IPS-NIHi7 (cell line): ENCODE measurements around the gene TACC2.

ENCODE experiments used
- DNase-seq: peaks from one replicate; pipeline ENCODE4 v3.0.0; 2012; ENCODE audit warnings: mixed read lengths; ENCODE audit errors: extremely low spot score

The TACC2 gene

DNA sequence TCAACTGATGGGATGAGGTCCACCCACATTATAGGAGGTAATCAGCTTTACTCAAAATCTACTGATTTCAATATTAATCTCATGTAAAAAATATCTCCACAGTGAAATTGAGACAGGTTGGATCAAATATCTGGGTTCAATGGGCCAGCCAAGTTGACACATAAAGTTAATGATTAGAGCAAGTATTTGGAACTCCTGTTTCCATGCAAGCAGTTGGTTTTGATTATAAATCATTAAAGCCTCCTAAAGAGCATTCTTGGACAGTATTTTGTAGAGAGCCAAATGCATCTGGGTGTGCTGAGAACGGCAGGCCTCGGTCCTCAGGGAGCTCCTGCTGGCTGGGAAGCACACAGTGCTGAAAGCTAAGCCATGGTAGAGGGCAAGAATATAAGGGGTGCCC, 155.2 kb downstream of the TACC2 start:
- DNase-seq, result no peak

DNA sequence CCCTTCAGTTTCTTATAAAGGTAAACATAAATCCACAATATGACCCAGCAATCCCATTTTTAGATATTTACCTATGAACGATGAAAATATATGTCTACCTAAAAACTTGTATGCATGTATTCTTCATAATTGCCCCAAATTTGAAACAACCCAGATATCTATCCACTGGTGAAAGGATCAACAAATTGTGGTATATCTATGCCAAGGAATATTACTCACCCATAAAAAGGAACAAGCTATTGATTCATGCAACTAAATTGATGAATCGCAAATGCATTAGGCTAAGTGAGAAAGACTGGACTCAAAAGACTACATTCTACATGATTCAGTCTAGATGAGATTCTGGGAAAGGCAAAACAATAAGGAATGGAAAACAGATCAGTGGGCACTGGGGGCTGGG, 156.2 kb downstream of the TACC2 start:
- no peak for DNase-seq

DNA sequence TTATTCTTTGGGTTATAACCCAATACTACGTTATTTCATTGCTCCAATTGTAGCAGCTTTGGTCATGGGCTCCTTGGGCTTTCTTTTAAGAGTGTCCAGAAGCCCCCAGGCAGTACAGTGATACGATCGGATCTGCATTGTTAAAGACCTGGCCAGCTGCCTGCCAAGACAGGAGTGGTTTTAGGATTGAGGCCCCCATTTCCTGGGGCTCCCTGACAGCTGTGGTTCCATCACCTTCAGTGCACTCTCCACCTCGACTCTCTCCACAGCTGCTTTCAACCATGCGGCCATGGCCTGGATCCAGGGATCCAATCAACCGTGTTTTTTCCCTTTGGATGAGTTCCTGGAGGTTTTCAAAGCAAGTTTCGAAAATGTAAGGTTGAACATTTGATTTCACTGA, 158.7 kb downstream of the TACC2 start:
- DNase-seq, result no peak

DNA sequence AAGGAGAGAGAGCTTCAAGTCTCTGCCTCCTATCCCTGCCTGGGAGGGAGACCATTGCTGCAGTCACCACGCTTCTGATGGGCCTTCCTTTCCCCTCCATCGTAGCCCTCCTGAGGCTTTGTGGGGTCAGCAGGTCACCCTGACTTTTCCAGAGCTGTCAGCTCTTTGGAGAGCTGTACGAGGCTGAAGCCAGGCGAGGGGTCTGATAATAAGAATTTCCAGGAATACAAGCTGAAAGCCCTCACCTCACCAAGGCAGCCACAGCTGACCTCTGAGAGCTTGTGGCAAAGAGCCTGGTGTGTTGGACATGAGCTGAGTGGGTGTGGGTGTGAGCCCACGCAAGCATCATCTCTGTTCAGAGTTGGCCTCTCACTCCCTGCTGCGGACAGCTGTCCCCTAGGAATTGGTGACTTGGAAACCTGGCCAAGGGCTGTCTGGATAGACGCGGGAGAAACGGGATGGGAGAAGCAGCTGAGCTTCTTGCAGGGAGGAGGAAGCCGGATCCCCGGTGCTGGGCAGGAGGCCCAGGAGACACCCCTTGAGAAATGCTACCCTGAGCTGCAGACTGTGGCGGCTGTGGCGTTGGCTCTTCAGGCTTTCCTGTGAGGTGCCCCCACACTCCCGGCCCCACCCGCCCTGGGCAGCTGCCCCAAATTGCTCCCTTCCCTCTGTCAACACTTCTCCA, 160.1 kb downstream of the TACC2 start:
- DNase-seq, result no peak

DNA sequence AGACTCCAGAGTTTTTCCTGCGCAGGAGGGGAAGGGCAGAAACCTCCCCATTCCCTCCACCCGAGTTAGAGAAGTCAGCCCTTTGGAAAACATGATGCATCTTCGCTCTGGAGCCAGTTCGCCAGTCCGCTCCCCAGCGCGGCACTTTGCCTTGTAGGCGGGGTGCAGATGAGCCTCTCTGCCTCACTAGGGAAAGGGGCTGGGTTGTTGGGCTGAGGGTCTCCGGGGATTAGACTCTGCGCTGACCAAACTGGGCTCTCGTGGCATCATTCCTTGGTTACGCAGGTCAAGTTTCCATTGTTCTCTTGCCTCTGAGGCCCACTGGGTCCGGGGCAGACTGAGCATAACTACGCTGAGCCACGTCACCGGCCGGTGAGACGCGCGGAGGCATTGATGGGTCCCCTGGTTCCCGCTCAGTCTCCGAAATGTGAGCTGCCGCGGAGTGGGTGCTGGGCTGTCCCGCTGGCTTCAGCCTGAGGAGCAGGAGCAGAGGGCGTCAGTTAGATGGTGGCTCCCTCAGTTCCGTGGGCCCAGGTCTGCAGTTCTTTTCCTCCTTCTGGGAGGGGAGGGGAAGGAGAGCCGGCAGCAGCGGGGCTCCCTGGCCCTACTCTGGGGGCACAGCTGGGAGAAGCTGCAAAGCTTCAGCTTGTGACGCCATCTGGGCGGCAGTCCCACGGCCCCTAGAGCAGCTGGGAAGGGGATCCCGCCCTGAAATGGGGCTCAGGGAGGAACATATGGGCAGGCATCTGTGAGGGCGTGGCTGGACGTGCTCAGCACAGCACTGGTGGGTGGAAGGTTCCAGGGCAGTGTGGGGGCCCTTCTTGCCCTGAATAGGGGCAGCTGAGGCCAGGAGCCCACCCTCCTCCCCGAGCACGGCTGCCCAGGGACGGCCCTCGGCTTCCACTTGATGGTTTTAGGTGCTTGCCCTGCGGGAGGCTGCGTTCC, 160.9 kb downstream of the TACC2 start:
- no peak for DNase-seq

DNA sequence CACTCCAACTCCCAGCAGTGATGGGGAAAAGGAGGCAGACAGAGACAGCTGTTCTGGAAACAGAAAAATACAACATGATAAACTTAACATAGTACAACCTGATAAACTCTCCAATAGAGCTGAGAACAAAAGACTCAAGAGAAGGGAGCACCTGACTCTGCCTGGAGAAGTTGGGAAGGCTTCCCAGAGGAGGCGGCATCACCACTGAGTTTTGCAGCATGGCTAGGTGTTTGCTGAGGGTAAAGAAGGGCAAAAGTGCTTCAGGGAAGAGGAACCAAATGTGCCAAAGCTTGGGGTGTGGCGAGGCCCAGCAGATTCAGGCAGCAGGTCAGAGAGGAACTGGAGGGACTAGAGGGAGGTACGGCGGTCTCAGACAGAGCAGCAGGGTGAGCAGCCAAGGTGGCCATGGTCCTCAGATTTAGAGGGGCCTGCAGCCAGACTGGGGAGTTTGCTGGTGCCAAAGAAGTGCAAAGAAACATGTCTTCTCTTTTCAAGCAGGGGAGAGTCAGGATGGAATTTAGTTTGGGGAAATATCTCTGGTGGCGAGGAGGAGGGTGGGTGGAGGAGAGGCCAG, 162.2 kb downstream of the TACC2 start:
- no peak for DNase-seq

DNA sequence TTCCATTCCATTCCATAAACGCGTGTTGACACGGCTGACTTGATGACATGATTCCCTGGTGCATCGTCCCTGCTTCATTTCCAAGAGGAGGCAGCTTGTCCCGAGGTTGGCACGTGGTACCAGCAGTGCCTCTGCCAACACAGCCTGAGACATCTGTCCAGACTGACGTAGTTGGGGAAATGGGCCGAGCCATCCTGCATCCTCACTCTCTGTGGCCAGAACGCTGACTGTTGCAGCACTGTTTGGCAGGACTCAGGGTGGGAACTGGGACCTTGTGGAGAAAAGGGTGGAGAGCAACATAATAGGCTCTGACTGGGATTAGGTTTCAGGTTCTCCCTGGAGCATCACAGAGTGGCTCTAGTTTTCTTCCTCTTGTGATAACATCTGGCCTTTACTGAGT, 163.6 kb downstream of the TACC2 start:
- no peak for DNase-seq

DNA sequence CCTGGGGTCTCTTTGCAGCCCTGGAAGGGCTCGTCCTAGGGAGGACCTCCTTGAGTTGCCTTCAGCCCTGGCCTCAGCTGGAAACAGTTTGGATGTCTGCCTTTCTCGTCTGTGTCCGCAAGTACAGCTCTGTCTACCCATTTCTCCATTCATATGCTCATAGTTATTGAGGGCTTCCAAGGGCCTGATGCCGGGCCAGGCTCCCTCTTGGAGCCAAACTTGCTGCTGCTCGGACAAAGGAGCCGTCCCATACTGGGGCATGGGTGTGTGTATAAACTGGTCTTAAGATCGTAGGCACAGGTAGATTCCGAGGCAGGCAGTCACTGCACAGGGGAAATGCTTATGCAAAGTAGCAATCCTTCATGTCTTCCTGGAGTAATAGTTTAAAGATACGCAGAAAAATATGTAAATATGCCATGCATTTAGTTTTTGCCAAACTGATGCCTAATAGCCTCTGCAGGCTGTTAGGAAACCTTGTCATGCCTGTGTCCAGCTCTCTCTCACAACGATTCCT, 165.1 kb downstream of the TACC2 start:
- DNase-seq, result no peak

DNA sequence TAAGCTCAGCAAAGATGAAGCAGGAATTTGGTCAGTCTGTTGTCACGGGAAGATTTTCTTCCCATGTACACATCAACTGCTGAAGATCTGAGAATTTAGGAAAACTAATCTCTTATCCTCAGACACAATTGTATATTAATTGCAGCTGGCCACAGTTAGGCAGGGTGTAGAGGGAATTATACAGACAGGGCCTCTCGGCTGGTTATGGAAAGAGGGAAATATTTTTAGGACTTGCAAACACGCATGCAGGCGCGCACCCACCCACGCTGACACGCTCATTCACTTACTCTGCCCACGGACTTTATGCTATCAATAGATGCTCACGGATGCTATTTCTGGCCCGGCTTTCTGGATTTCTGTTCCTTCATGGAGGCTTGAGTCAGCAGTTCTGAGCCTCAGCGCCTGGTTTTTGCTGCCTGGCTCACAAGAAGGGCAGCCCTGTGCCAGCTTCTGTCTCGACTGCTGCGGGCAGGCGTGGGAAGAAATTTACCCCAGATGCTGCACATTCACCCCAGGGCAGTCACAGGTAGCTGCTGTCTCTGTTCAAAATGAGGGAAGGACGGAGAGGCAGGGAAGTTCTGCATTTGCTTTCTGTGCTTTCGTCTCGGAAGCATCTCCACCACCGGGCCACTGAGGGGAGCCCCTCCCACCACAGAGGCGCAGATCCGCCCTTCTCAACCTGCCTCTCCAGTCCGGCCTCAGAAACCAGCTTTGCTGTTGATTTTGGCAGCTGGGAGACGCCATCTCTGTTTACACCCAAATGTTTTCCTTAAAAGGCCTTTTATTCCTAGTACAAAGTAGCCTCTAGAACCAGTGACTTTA, 165.8 kb downstream of the TACC2 start:
- DNase-seq, result peak; percentile 66

DNA sequence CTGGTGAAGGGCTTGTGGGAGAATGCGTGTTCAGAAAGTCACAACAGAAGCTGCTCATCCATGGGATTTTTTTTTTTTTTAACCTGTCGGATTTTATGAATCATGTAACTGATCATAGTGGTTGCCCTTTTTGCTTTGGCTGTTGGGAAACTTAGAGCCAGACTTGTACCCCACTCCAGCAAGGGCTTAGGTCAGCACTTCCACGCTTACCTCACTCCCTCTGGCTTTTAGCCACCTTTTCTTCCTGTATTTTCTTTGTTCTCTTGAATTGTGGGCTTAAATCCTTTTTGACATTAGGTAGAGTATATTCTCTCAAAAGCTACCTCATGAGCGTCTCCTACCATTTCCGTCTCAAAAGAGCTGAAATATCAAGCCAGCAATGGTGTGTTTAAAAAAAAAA, 168.5 kb downstream of the TACC2 start:
- DNase-seq, result no peak

DNA sequence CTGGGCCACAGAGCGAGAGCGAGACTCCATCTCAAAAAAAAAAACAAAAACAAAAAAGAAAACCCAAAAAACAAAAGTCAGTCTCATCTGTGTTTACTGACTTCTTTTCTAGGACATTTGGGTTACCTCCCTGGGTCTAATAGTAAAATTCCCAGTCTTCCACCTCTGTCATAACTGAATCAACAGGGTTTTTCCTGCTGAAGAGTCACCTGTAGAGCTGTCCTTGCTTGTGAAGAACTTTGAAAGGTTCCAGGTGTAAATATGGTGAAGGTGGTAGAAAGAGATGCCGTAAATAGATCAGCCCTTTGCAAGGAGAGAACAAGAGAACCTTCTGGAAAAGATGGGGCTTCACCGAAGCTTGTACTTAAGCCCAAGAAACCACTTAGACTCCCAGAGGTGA, 169.4 kb downstream of the TACC2 start:
- DNase-seq, result no peak

DNA sequence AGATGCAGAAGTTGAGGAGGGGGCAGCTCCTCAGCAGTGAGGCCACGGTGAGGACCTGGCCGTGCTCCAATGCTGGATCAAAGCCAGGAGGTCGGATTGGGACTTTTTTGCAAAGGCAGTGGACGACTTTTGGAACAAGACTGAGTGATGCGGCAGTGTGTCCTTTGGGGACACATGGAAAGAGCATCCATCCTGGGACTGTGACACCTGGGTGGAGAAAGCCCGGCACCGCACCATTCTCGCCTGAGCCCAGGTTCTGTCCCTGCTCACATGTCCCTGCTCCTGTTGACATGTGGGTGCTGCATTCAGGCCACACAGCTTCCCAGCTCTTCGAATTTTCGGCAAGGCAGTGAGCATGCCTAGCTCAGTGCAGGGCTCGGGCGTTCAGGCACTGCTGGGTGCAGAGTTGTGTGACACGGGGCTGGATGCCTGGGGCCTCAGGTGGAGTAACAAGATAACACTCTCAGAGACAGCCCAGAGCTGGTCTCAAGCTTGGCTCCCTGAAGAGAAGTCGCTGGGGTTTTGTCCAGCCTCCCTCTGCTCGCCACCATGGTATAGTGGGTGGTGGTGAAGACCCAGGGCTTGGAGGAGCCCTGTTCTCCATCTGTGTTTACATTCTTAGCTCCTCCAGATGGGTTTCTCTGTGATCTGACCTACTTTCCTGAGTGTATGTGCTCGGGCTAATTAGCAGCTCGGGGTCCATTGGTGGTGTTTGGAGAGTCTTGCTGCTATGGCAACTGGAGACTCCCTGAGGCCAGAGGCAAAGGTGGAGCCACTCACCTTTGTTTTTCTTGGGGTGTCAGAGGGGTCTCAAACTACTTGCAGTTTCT, 170.4 kb downstream of the TACC2 start:
- DNase-seq, result no peak

DNA sequence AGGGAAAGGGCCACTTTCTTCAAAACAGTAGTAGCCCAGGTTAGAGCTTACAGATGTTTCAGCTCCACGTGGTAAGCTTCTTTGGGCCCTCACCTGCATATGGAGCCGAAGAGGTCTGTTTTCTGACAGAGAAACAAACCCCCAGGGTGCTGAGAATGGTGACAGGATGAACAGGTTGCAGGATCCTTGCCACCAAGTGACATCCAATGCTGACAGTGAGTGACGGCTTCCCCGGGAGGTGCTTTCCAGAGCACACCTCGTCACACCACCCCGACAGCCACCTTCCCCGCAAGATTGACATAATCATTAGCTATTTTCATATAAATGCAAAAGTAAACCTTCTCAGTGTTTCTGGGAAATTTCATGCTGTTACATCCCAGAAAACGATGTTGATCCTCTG, 172.8 kb downstream of the TACC2 start:
- no peak for DNase-seq

DNA sequence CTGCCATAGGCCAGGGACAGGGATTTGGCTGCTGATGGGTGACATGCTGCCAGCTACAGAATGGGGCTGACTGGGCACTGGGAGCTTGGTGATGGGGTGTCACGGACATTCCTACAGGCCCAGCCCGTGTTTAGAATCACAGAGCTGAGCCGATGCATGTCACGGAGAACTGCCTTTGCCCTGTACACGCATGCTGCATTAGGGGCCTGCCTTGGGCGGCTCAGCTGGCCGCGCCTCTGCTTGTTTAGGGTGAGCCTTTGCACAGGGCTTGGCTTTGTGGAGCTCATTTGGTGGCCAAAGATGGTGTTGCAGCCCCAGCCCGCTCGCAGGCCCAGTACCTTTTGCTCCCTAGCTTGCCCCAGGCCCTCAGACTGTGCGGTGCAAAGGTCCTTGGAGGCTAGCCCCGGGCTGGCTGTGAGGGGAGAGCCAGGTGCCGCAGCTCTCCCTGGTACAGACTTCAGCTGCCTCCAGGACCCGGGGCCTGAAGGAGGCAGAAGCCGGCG, 173.8 kb downstream of the TACC2 start:
- DNase-seq, result no peak

DNA sequence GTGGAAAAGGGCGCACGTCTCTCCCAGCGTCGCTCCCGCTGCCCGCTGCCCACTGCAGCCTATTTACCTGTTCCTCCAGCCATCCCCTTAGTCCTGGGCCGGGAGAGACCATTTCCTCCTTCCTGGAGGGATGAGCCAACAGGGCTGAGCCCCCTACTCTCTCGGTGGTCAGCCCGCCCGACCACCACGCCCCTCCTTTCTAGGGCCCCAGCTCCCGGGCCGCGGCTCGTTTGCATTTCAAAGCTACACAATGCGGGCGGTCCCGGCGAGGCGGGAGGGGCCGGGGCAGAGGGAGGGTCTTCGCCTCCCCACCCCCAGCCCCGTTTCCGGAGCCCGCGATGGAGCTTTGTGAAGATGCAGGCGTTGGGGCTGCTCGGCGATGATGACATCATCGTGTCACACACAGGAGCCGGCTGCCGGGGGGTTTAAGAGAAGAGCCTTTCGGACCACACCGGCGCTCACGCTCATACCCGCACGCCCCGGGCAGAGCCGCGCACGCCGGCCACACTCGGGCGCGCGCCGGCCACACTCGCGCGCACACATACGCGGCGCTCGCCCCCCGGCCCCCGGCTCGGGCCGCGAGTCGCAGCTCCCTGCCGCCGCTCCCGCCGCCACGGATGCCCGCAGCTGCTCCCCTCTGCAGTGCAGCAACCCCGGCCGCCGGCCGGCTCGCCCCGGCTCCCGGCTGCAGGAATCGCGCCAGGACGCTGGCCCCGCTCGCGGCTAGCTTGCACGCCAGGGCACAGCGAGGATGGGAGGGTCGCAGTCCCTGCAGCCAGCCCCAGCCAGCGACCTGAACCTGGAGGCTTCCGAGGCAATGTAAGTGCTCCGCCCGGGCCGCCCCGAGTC, 174.4 kb downstream of the TACC2 start:
- DNase-seq, result peak; percentile 81

DNA sequence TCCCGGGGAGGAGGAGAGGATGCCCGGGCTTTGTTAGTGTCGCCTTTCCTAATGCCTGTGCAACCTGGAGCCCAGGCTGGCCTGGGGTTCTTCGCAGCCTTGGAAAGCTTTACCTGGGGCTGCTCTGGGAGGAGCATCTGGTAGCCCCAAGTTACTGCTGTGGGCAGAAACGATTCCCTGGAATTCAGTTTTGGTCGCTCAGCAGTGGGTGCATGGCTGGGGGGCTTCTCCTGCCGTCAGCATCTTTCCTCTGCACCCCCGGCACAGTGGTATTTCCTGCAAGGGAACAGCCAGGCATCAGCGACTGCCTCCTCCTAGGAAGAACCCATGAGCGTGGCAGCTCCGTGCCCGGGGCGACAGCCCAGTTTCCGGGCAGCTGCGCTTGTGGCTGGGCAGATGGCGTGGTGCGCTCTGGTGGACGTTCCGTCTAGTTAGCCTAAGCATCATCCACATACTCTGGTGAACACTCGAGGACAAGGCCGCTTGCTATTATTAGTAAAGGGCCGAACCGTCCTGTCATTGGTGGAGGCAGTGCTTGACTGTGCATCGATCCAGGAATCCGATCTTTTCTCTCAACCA, 175.1 kb downstream of the TACC2 start:
- no peak for DNase-seq

DNA sequence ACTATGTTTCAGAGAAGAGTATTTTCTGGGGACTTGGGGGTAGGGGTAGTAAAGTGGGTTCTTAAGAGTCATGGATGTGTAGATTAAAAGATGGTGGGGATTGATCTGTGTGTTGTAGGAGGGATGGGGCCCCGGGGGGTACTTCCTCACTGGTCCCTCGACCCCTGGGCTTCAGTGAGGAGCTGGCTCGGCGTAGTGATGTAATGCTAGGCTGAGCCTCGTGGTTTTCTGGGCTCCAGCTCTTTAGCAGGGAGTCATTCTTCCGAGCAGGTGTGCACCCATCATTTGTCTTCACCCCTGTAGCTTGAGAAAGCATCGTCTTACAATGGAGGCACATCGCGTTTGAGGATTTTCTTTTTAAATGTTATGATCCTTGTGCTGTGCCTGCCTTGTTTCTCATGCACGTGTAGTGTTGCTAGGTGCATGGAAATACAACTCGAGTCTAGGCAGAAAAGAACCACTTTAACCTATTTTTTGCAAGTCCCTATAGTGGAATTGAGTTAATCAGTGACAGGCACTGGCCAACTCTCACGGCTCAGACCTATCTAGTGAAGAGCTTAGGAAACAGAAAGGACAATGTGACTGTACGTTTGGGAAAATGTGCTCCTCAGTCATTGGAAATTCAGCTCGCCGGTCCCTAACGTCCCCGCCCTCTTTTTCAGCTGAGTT, 176.0 kb downstream of the TACC2 start:
- no peak for DNase-seq

DNA sequence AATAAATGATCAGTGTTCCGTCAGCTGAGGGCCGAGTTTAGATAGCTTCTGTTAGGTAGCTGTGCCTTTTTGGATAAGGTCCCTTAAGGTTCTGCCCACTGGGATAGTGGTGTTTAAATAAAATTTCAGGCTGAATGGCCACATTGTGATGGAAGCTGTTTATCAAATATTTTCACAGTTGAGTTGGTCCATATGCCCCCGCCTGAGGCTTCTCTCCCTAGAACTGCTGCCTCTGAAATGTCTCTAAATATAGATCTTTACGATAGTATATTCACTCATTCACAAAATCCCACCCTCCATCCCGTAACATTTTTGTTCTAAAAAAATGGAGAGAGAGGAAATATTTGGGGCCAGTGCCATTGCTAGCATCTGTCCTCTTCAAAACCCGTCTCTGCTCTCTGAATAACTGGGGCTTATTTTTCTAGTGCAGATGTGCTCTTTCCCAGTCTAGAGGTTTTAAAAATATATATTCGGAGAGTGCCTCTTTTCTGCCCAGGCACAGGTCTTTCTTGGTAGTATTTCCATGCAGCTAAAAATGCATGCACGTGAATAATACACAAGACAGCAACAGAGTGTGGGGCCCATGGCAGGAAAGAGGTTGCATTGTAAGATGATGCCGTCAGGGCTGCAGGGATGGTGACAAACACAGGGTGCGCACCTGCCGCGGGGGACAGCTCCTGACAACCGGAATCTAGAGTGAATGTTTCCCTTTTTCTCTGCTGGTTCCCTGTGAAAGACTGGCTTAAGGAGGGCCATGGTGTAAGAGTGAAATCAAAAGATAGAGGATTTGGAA, 176.7 kb downstream of the TACC2 start:
- DNase-seq, result no peak
